Keratinocyte (primary cell): ENCODE data around the gene FBP1. TPM values are rescaled to one million over a fixed set of nuclear protein-coding genes. Genes with fewer than 3 reads are reported as not detected.

Experiments
- DNase-seq: peaks from one replicate; pipeline ENCODE4 v3.0.0-alpha.2; 2011; ENCODE audit warnings: low read depth, missing footprints, low spot score
- FAIRE-seq: peaks from 2 replicates; lab custom pipeline; 2011; peaks lifted over from hg19 to GRCh38; lab: Jason Lieb, UNC
- H2AFZ ChIP-seq: 2 replicates; pipeline ENCODE4 v1.6.0; 2012; ENCODE audit warnings: low read length, control low read depth, inconsistent platforms; ENCODE audit not compliant: control insufficient read depth
- H3K27ac ChIP-seq: 2 replicates; pipeline ENCODE4 v1.5.1; 2011; ENCODE audit warnings: low read length; ENCODE audit not compliant: control insufficient read depth, insufficient read depth
- H3K27me3 ChIP-seq: 3 replicates; pipeline ENCODE4 v1.6.0; 2011; ENCODE audit warnings: low read length; ENCODE audit not compliant: control insufficient read depth, insufficient read depth; ENCODE audit errors: extremely low read depth
- H3K36me3 ChIP-seq, 2 experiments: 2 replicates in 1 of 2; 3 replicates in 1 of 2; pipeline ENCODE4 v1.5.1; 2011; ENCODE audit warnings: low read length in 2 of 2, mild to moderate bottlenecking in 1 of 2; ENCODE audit not compliant: control insufficient read depth in 2 of 2, insufficient read depth in 2 of 2; ENCODE audit errors: extremely low read depth in 1 of 2
- H3K4me1 ChIP-seq: 3 replicates; pipeline ENCODE4 v1.5.1; 2011; ENCODE audit warnings: low read length; ENCODE audit not compliant: control insufficient read depth, insufficient read depth; ENCODE audit errors: extremely low read depth
- H3K4me2 ChIP-seq: 3 replicates; pipeline ENCODE4 v1.6.0; 2011; ENCODE audit warnings: low read depth, low read length; ENCODE audit not compliant: control insufficient read depth, insufficient read depth; ENCODE audit errors: extremely low read depth
- H3K4me3 ChIP-seq, 3 experiments: fragments of 200-600 bp in 1 of 3; sonication (generic) in 1 of 3; 2 replicates in 2 of 3; 3 replicates in 1 of 3; pipeline ENCODE4 v1.5.1; 2011 to 2016; ENCODE audit warnings: low read length in 3 of 3, mild to moderate bottlenecking in 3 of 3, control low read depth in 2 of 3, inconsistent platforms in 1 of 3, low read depth in 1 of 3, mixed read lengths in 1 of 3, mixed run types in 1 of 3, moderate library complexity in 1 of 3; ENCODE audit not compliant: control insufficient read depth in 2 of 3, insufficient read depth in 2 of 3; ENCODE audit errors: extremely low read depth in 1 of 3
- H3K79me2 ChIP-seq: 2 replicates; pipeline ENCODE4 v1.6.0; 2012; ENCODE audit warnings: low read length; ENCODE audit not compliant: control insufficient read depth, insufficient read depth
- H3K9ac ChIP-seq: 3 replicates; pipeline ENCODE4 v1.6.0; 2011; ENCODE audit warnings: low read length; ENCODE audit not compliant: control insufficient read depth, insufficient read depth; ENCODE audit errors: extremely low read depth
- H3K9me1 ChIP-seq: 3 replicates; pipeline ENCODE4 v1.6.0; 2011; ENCODE audit warnings: low read length; ENCODE audit not compliant: control insufficient read depth, insufficient read depth; ENCODE audit errors: extremely low read depth
- H3K9me3 ChIP-seq: 2 replicates; pipeline ENCODE4 v1.5.1; 2012; ENCODE audit warnings: low read depth, low read length; ENCODE audit not compliant: control insufficient read depth
- H4K20me1 ChIP-seq: 3 replicates; pipeline ENCODE4 v1.6.0; 2011; ENCODE audit warnings: low read length; ENCODE audit not compliant: control insufficient read depth, insufficient read depth; ENCODE audit errors: extremely low read depth
- EZH2 ChIP-seq: IDR thresholded peaks from one replicate; pipeline ENCODE4 v1.6.1; 2012; ENCODE audit warnings: inconsistent platforms, mild to moderate bottlenecking, low read length, moderate library complexity
- dilution Hi-C: fragments of 300-500 bp; cut with MboI; formaldehyde crosslinking; loops from one replicate; pipeline ENCODE4 v1.7.0; 2020; ENCODE audit warnings: low sequenced_read_pairs; ENCODE audit not compliant: extremely low pct_ligation_motif_present
- polyA plus RNA-seq, 5 experiments: library from polyadenylated mRNA; depleted of rRNA in 3 of 5; stranded (reverse) in 3 of 5; stranded (forward) in 1 of 5; unstranded in 1 of 5; fragments of >200 nt; gene quantifications; 1 replicate in 1 of 5; 2 replicates in 3 of 5; 3 replicates in 1 of 5; pipeline versions ENCODE4 v1.2.1 to v1.2.3, GENCODE V29; 2011 to 2012; ENCODE audit warnings: missing spikeins in 2 of 5, low read depth in 1 of 5, low replicate concordance in 1 of 5
- TF ChIP-seq, protein P1 (sequence below), 3 experiments: IDR thresholded peaks in 1 of 3; conservative IDR thresholded peaks in 1 of 3; optimal IDR thresholded peaks in 1 of 3; 2 replicates in 2 of 3; 3 replicates in 1 of 3; pipeline versions ENCODE3 to v1.5.1; 2011; ENCODE audit warnings: low read length in 3 of 3, mild to moderate bottlenecking in 3 of 3, moderate library complexity in 2 of 3, control low read depth in 1 of 3, inconsistent platforms in 1 of 3; ENCODE audit not compliant: insufficient read depth in 2 of 3; ENCODE audit errors: extremely low read depth in 1 of 3

Gene FBP1
- polyA plus RNA-seq, 1 donor (not counting 4 experiments of a cell fraction or from before 2014, with no cell fraction given), result 0.16 TPM

DNA sequence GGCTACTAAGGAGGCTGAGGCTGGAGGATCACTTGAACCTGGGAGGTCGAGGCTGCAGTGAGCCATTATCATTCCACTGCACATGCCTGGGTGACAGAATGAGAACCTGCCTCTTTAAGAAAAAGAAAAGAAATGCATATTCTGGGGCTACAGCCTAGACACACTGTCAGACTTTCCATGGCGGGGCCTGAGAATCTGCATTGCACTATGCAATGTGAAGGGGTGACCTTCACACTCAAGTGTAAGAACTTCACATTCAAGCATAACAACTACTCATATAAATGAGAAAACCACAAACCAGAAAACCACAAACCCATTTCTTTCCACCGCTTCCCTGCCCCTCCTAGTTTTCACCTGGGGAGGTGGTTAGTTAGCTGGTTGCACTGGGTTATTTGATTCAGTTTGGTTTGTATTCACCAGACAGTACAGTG, 27.7 kb downstream of the FBP1 start:
- dilution Hi-C loops, result no loop called here
- Histone ChIP-seq H2AFZ (no peak overlapping the region), H3K27me3 (no peaks in the 10 kb centered on the region), H3K9ac (no peak overlapping the region), H3K9me3 (no peaks in the 10 kb centered on the region), H3K27ac (no peak overlapping the region), H3K4me2 (no peak overlapping the region), H3K9me1 (no peaks in the 10 kb centered on the region), H3K79me2 (no peaks in the 10 kb centered on the region), H3K36me3 (no peaks in the 10 kb centered on the region), H3K4me1 (no peaks in the 10 kb centered on the region), H3K4me3 (no peak overlapping the region), H4K20me1 (no peaks in the 10 kb centered on the region)
- DNase-seq, result no peak
- no peak for FAIRE-seq
- no peak for TF ChIP-seq EZH2
- TF ChIP-seq, protein P1, sequence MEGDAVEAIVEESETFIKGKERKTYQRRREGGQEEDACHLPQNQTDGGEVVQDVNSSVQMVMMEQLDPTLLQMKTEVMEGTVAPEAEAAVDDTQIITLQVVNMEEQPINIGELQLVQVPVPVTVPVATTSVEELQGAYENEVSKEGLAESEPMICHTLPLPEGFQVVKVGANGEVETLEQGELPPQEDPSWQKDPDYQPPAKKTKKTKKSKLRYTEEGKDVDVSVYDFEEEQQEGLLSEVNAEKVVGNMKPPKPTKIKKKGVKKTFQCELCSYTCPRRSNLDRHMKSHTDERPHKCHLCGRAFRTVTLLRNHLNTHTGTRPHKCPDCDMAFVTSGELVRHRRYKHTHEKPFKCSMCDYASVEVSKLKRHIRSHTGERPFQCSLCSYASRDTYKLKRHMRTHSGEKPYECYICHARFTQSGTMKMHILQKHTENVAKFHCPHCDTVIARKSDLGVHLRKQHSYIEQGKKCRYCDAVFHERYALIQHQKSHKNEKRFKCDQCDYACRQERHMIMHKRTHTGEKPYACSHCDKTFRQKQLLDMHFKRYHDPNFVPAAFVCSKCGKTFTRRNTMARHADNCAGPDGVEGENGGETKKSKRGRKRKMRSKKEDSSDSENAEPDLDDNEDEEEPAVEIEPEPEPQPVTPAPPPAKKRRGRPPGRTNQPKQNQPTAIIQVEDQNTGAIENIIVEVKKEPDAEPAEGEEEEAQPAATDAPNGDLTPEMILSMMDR (optimal IDR thresholded peaks at IDR 0.05 in 1 of 3, IDR thresholded peaks at IDR 0.05 in 1 of 3, conservative IDR thresholded peaks at IDR 0.05 in 1 of 3; ENCODE audit: extremely low read depth in 1 of 3, insufficient read depth in 2 of 3, low read length in 3 of 3), result no peak

DNA sequence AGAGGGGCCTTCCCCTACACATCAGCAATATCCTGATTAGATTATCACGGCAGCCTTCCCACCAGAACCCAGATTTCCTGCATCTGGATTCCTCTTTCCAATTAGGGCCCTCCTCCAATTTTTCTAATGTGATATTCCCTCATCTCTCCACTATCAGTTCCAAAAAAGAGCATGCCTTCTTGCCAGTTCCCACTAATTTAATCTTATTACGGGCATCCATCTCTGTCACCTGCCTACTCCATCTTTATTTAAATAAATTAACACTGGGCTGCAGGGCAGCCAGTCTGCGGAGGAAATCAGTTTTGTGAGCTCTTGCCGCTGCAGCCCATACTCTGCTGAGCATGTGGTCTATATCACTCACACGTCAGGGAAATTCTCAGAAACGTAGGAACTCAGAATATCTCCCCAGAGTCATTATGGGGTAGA, 29.1 kb downstream of the FBP1 start:
- FAIRE-seq, result no peak
- H3K4me1 ChIP-seq, result no peaks in the 10 kb centered on the region
- H3K9ac ChIP-seq, result no peak overlapping the region
- no peaks in the 10 kb centered on the region for H3K9me3 ChIP-seq
- no peaks in the 10 kb centered on the region for H3K79me2 ChIP-seq
- no peaks in the 10 kb centered on the region for H3K9me1 ChIP-seq
- H3K27me3 ChIP-seq, result peaks cover 5% of the 10 kb centered on the region
- dilution Hi-C loops, result no loop called here
- H3K36me3 ChIP-seq, result no peaks in the 10 kb centered on the region
- H4K20me1 ChIP-seq, result no peaks in the 10 kb centered on the region
- DNase-seq, result no peak
- TF ChIP-seq EZH2, result no peak
- TF ChIP-seq, protein P1 (optimal IDR thresholded peaks at IDR 0.05 in 1 of 3, IDR thresholded peaks at IDR 0.05 in 1 of 3, conservative IDR thresholded peaks at IDR 0.05 in 1 of 3; ENCODE audit: extremely low read depth in 1 of 3, insufficient read depth in 2 of 3, low read length in 3 of 3), result no peak
- no peak overlapping the region for H2AFZ ChIP-seq
- H3K4me3 ChIP-seq, result no peak overlapping the region
- no peak overlapping the region for H3K27ac ChIP-seq
- H3K4me2 ChIP-seq, result no peak overlapping the region
